Measurements from ENCODE around the gene C1orf50. TPM values are rescaled to one million over a fixed set of nuclear protein-coding genes. Genes with fewer than 3 reads are reported as not detected.

C1orf50 gene
- total RNA-seq, 1 experiment from 2014 or later = 3.4 TPM

DNA sequence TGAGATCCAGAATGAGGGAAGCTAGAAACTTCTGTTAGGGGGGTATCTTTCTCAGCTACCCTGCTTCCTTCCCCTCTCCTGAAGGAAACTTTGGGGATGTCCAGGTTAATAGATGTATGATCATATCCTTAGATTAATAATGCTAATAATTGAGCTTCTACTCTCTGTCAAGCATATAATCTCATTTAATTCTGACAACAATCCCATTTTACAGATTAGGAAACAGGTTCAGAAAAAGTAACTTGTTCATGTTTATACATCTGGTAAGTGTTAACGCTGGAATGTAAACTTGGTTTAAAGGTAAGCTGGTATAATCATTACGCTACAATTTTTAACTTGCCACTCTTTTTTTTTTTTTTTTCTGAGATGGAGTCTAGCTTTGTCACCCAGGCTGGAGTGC, 16.0 kb downstream of the C1orf50 start:
- H3K9me2 ChIP-seq (replicated peaks; ENCODE audit: low read length) = no peaks in the 10 kb centered on the region
- no peaks in the 10 kb centered on the region for H3K9me3 ChIP-seq (ENCODE audit: low read length)
- no peaks in the 10 kb centered on the region for H4K20me1 ChIP-seq (ENCODE audit: low read length)
- no TSS peak for BruUV-seq (replicated peaks)
- DNase-seq (no peak), ATAC-seq (no peak)
- no peaks in the 10 kb centered on the region for H3K79me2 ChIP-seq (ENCODE audit: low read length)
- H3K4me1 ChIP-seq (ENCODE audit: insufficient read depth, low read length) = no peaks in the 10 kb centered on the region
- no peak overlapping the region for H3K27ac ChIP-seq (ENCODE audit: low read length)
- no peak overlapping the region for H2AFZ ChIP-seq (ENCODE audit: low read length)
- no peaks in the 10 kb centered on the region for H3K27me3 ChIP-seq (ENCODE audit: low read length)
- H3K4me2 ChIP-seq (ENCODE audit: low read length) = no peak overlapping the region
- TF ChIP-seq EZH2phosphoT487 (IDR thresholded peaks at IDR 0.05; ENCODE audit: borderline replicate concordance, low read length) (no peak), EZH2 (IDR thresholded peaks at IDR 0.05; ENCODE audit: low read length, unreplicated experiment) (no peak)
- TF ChIP-seq, protein P1, sequence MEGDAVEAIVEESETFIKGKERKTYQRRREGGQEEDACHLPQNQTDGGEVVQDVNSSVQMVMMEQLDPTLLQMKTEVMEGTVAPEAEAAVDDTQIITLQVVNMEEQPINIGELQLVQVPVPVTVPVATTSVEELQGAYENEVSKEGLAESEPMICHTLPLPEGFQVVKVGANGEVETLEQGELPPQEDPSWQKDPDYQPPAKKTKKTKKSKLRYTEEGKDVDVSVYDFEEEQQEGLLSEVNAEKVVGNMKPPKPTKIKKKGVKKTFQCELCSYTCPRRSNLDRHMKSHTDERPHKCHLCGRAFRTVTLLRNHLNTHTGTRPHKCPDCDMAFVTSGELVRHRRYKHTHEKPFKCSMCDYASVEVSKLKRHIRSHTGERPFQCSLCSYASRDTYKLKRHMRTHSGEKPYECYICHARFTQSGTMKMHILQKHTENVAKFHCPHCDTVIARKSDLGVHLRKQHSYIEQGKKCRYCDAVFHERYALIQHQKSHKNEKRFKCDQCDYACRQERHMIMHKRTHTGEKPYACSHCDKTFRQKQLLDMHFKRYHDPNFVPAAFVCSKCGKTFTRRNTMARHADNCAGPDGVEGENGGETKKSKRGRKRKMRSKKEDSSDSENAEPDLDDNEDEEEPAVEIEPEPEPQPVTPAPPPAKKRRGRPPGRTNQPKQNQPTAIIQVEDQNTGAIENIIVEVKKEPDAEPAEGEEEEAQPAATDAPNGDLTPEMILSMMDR (conservative IDR thresholded peaks at IDR 0.05; ENCODE audit: low read depth, low read length) = no peak
- no peak overlapping the region for H3K4me3 ChIP-seq (ENCODE audit: low read length)
- H3K9ac ChIP-seq (ENCODE audit: low read length) = no peak overlapping the region
- ChIA-PET CTCF (no interaction called here), POLR2A (ENCODE audit: unreplicated experiment) (no interaction called here)
- intact Hi-C loops (cut with micrococcal nuclease) = no loop called here
- peaks cover 14% of the 10 kb centered on the region for H3K36me3 ChIP-seq (ENCODE audit: low read depth, low read length)
- H3F3A ChIP-seq (ENCODE audit: low read length, unreplicated experiment) = no peaks in the 10 kb centered on the region

DNA sequence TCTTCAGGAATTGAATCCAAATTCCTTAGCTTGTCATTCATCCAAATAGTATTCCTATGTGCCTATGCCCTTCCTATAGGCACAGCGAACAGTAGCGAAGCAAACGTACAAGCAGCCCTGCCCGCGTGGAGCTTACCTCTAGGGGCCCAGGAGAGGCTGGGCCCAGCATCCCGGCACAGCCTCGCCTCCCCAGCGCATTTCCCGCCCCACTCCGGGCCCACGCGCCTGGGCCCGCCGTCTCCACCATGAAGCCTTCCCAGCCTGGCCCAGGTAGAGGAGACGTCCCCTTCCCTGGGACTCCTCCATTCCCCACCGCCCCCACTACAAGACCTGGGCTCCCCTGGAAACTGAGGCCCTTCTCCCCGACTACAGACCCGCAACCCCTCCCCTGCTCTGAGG, 17.5 kb downstream of the C1orf50 start:
- CTCF ChIA-PET = no interaction called here
- H3K9ac ChIP-seq (ENCODE audit: low read length) = no peak overlapping the region
- no peak overlapping the region for H2AFZ ChIP-seq (ENCODE audit: low read length)
- H4K20me1 ChIP-seq (ENCODE audit: low read length) = no peaks in the 10 kb centered on the region
- H3K9me2 ChIP-seq (replicated peaks; ENCODE audit: low read length) = no peaks in the 10 kb centered on the region
- H3F3A ChIP-seq (ENCODE audit: low read length, unreplicated experiment) = no peaks in the 10 kb centered on the region
- no peaks in the 10 kb centered on the region for H3K9me3 ChIP-seq (ENCODE audit: low read length)
- no peak overlapping the region for H3K4me3 ChIP-seq (ENCODE audit: low read length)
- POLR2A ChIA-PET (ENCODE audit: unreplicated experiment) = no interaction called here
- H3K4me1 ChIP-seq (ENCODE audit: insufficient read depth, low read length) = no peaks in the 10 kb centered on the region
- H3K36me3 ChIP-seq (ENCODE audit: low read depth, low read length) = peaks cover 8% of the 10 kb centered on the region; the same call in 1 of the 2 replicates
- H3K79me2 ChIP-seq (ENCODE audit: low read length) = no peaks in the 10 kb centered on the region
- no peak for ATAC-seq
- TF ChIP-seq EZH2phosphoT487 (IDR thresholded peaks at IDR 0.05; ENCODE audit: borderline replicate concordance, low read length) (no peak), EZH2 (IDR thresholded peaks at IDR 0.05; ENCODE audit: low read length, unreplicated experiment) (no peak)
- TF ChIP-seq, protein P1 (conservative IDR thresholded peaks at IDR 0.05; ENCODE audit: low read depth, low read length) = no peak
- DNase-seq = no peak
- BruUV-seq (replicated peaks) = no TSS peak
- H3K27me3 ChIP-seq (ENCODE audit: low read length) = no peaks in the 10 kb centered on the region
- intact Hi-C loops (cut with micrococcal nuclease) = no loop called here
- H3K27ac ChIP-seq (ENCODE audit: low read length) = no peak overlapping the region
- H3K4me2 ChIP-seq (ENCODE audit: low read length) = no peak overlapping the region

- CTCF ChIA-PET = no interaction called here
- no peaks in the 10 kb centered on the region for H4K20me1 ChIP-seq (ENCODE audit: low read length)
- intact Hi-C loops (cut with micrococcal nuclease) = no loop called here
- ATAC-seq (no peak), DNase-seq (no peak)
- no peaks in the 10 kb centered on the region for H3F3A ChIP-seq (ENCODE audit: low read length, unreplicated experiment)
- no peaks in the 10 kb centered on the region for H3K27me3 ChIP-seq (ENCODE audit: low read length)
- no TSS peak for BruUV-seq (replicated peaks)
- H3K9me3 ChIP-seq (ENCODE audit: low read length) = no peaks in the 10 kb centered on the region
- H3K27ac ChIP-seq (ENCODE audit: low read length) = no peak within 1 kb of the TSS
- POLR2A ChIA-PET (ENCODE audit: unreplicated experiment) = no interaction called here
- peaks cover 8% of the 10 kb centered on the region; the same call in 1 of the 2 replicates for H3K36me3 ChIP-seq (ENCODE audit: low read depth, low read length)
- H3K4me1 ChIP-seq (ENCODE audit: insufficient read depth, low read length) = no peaks in the 10 kb centered on the region
- no peak for TF ChIP-seq EZH2phosphoT487 (IDR thresholded peaks at IDR 0.05; ENCODE audit: borderline replicate concordance, low read length)
- no peak for TF ChIP-seq EZH2 (IDR thresholded peaks at IDR 0.05; ENCODE audit: low read length, unreplicated experiment)
- TF ChIP-seq, protein P1 (conservative IDR thresholded peaks at IDR 0.05; ENCODE audit: low read depth, low read length) = no peak
- no peak within 1 kb of the TSS for H3K4me2 ChIP-seq (ENCODE audit: low read length)
- H3K9me2 ChIP-seq (replicated peaks; ENCODE audit: low read length) = no peaks in the 10 kb centered on the region
- H3K4me3 ChIP-seq (ENCODE audit: low read length) = no peak within 1 kb of the TSS
- H2AFZ ChIP-seq (ENCODE audit: low read length) = no peak within 1 kb of the TSS
- H3K9ac ChIP-seq (ENCODE audit: low read length) = no peak within 1 kb of the TSS
- no peaks in the 10 kb centered on the region for H3K79me2 ChIP-seq (ENCODE audit: low read length)
These were observed 18.1 kb downstream of the C1orf50 start, which contains the start of gene TMEM269 for GRCh38 chr1:42784946-42785693. TSS of gene TMEM269 (plus strand) at chr1:42784991. CDS start at chr1:42789894, 4,903 bp downstream.

Data from PC-3 (cell line).